H1 (cell line): ENCODE data around the gene GLTP. TPM values are rescaled to one million over a fixed set of nuclear protein-coding genes. Genes with fewer than 3 reads are reported as not detected.

Experiments used
- CTCF ChIA-PET: fragments of 300-600 bp; sonication (Branson Sonifier 250); formaldehyde crosslinking; loops from one replicate; lab custom pipeline; 2021; ENCODE audit not compliant: partially characterized antibody; lab: Charles Lee
- POLR2A ChIA-PET: fragments of 300-600 bp; sonication (Branson Sonifier 250); formaldehyde crosslinking; loops from one replicate; lab custom pipeline; 2021; ENCODE audit warnings: inconsistent platforms; ENCODE audit not compliant: partially characterized antibody; lab: Charles Lee
- DNase-seq, 2 experiments: peaks; one replicate each; pipeline versions ENCODE4 v3.0.0 to v3.0.0-alpha.2; 2010 to 2022; ENCODE audit warnings: low spot score in 2 of 2, low read depth in 1 of 2, mixed read lengths in 1 of 2
- FAIRE-seq: peaks from 2 replicates; lab custom pipeline; 2011; peaks lifted over from hg19 to GRCh38; lab: Jason Lieb, UNC
- H2AFZ ChIP-seq: 2 replicates; pipeline ENCODE4 v1.8.1; 2012; ENCODE audit warnings: low read length, inconsistent platforms
- H2AK5ac ChIP-seq: 2 replicates; pipeline ENCODE4 v1.6.1; 2013; ENCODE audit warnings: low read depth, low read length
- H2BK120ac ChIP-seq: replicated peaks from 2 replicates; pipeline ENCODE3; 2013; ENCODE audit warnings: low read depth, low read length, inconsistent platforms
- H2BK12ac ChIP-seq: 2 replicates; pipeline ENCODE4 v1.6.1; 2013; ENCODE audit warnings: low read depth, low read length
- H2BK15ac ChIP-seq: 2 replicates; pipeline ENCODE4 v1.6.1; 2013; ENCODE audit warnings: low read length
- H2BK20ac ChIP-seq: 2 replicates; pipeline ENCODE4 v1.6.1; 2013; ENCODE audit warnings: low read length
- H2BK5ac ChIP-seq: 2 replicates; pipeline ENCODE4 v1.6.1; 2013; ENCODE audit warnings: low read depth, low read length
- H3K14ac ChIP-seq: 2 replicates; pipeline ENCODE4 v1.6.1; 2013; ENCODE audit warnings: inconsistent platforms; ENCODE audit not compliant: insufficient read length
- H3K18ac ChIP-seq: 2 replicates; pipeline ENCODE4 v1.6.1; 2013; ENCODE audit warnings: low read length; ENCODE audit errors: extremely low read depth
- H3K23ac ChIP-seq: 2 replicates; pipeline ENCODE4 v1.6.1; 2013; ENCODE audit warnings: inconsistent platforms; ENCODE audit not compliant: insufficient read length
- H3K23me2 ChIP-seq: 2 replicates; pipeline ENCODE4 v1.6.1; 2013; ENCODE audit warnings: low read depth, low read length
- H3K27ac ChIP-seq: 2 replicates; pipeline ENCODE4 v1.6.1; 2011; ENCODE audit warnings: low read depth, low read length, inconsistent platforms
- H3K27me3 ChIP-seq, 4 experiments: replicated peaks in 1 of 4; 1 replicate in 1 of 4; 2 replicates in 3 of 4; pipeline versions ENCODE4 v1.6.1 to v1.8.1; 2011 to 2013; ENCODE audit warnings: low read length in 3 of 4, mild to moderate bottlenecking in 3 of 4, inconsistent platforms in 2 of 4, mixed read lengths in 2 of 4, moderate library complexity in 1 of 4; ENCODE audit not compliant: control insufficient read depth in 3 of 4, insufficient read depth in 3 of 4; ENCODE audit errors: extremely low read depth in 1 of 4
- H3K36me3 ChIP-seq, 4 experiments: 2 replicates each; pipeline versions ENCODE4 v1.6.1 to v1.8.1; 2011 to 2013; ENCODE audit warnings: mild to moderate bottlenecking in 4 of 4, low read length in 3 of 4, moderate library complexity in 2 of 4, control low read depth in 1 of 4, inconsistent platforms in 1 of 4; ENCODE audit not compliant: insufficient read depth in 4 of 4, control insufficient read depth in 2 of 4
- H3K4ac ChIP-seq: replicated peaks from 2 replicates; pipeline ENCODE3; 2013; ENCODE audit warnings: low read length, low read depth, mixed read lengths, inconsistent platforms; ENCODE audit not compliant: insufficient read length
- H3K4me1 ChIP-seq, 4 experiments: replicated peaks in 1 of 4; 1 replicate in 1 of 4; 2 replicates in 3 of 4; pipeline versions ENCODE4 v1.6.1 to v1.8.1; 2011 to 2013; ENCODE audit warnings: low read length in 3 of 4, inconsistent platforms in 2 of 4, mixed read lengths in 1 of 4; ENCODE audit not compliant: insufficient read depth in 4 of 4, control insufficient read depth in 3 of 4
- H3K4me2 ChIP-seq, 2 experiments: 2 replicates each; pipeline versions ENCODE4 v1.6.1 to v1.8.1; 2011 to 2013; ENCODE audit warnings: low read depth in 2 of 2, low read length in 2 of 2, control low read depth in 1 of 2, inconsistent platforms in 1 of 2, mild to moderate bottlenecking in 1 of 2; ENCODE audit not compliant: insufficient read depth in 1 of 2
- H3K4me3 ChIP-seq, 4 experiments: fragments of 200-600, 300-600 bp in 1 of 4; sonication (generic), shearing (Covaris generic), sonication (Bioruptor Twin) in 1 of 4; 2 replicates each; pipeline versions ENCODE4 v1.5.1 to v1.8.1; 2011 to 2016; ENCODE audit warnings: low read length in 4 of 4, low read depth in 3 of 4, control low read depth in 2 of 4, inconsistent platforms in 2 of 4, mild to moderate bottlenecking in 2 of 4, mixed read lengths in 1 of 4, moderate library complexity in 1 of 4; ENCODE audit not compliant: insufficient read depth in 2 of 4; ENCODE audit errors: extremely low read depth in 1 of 4
- H3K56ac ChIP-seq: replicated peaks from 2 replicates; pipeline ENCODE3; 2013; ENCODE audit warnings: low read depth, mild to moderate bottlenecking, mixed read lengths, low read length, inconsistent platforms; ENCODE audit not compliant: insufficient read length
- H3K79me1 ChIP-seq: 2 replicates; pipeline ENCODE4 v1.6.1; 2013; ENCODE audit warnings: low read depth, low read length, control low read depth
- H3K79me2 ChIP-seq, 2 experiments: 2 replicates each; pipeline versions ENCODE4 v1.6.1 to v1.8.1; 2012 to 2013; ENCODE audit warnings: low read length in 2 of 2, mild to moderate bottlenecking in 2 of 2, inconsistent platforms in 1 of 2; ENCODE audit not compliant: insufficient read depth in 2 of 2, control insufficient read depth in 1 of 2
- H3K9ac ChIP-seq, 4 experiments: replicated peaks in 1 of 4; 1 replicate in 1 of 4; 2 replicates in 3 of 4; pipeline versions ENCODE4 v1.6.1 to v1.8.1; 2011 to 2013; ENCODE audit warnings: low read depth in 3 of 4, low read length in 3 of 4, control low read depth in 2 of 4, mild to moderate bottlenecking in 2 of 4, moderate library complexity in 2 of 4, inconsistent platforms in 1 of 4; ENCODE audit errors: extremely low read depth in 1 of 4
- H3K9me3 ChIP-seq, 2 experiments: 2 replicates each; pipeline versions ENCODE4 v1.6.1 to v1.8.1; 2012 to 2013; ENCODE audit warnings: mild to moderate bottlenecking in 2 of 2, moderate library complexity in 2 of 2, control low read depth in 1 of 2, inconsistent platforms in 1 of 2, low read depth in 1 of 2, low read length in 1 of 2, mixed read lengths in 1 of 2; ENCODE audit not compliant: insufficient read depth in 2 of 2
- H4K20me1 ChIP-seq, 2 experiments: replicated peaks in 1 of 2; 2 replicates each; pipeline versions ENCODE3 to v1.8.1; 2011 to 2013; ENCODE audit warnings: inconsistent platforms in 2 of 2, low read length in 2 of 2, mild to moderate bottlenecking in 1 of 2; ENCODE audit not compliant: insufficient read depth in 2 of 2, control insufficient read depth in 1 of 2
- H4K5ac ChIP-seq: 2 replicates; pipeline ENCODE4 v1.6.1; 2013; ENCODE audit warnings: low read length, low read depth, mixed read lengths, inconsistent platforms; ENCODE audit not compliant: insufficient read length
- H4K8ac ChIP-seq: 2 replicates; pipeline ENCODE4 v1.8.0; 2013; ENCODE audit warnings: mild to moderate bottlenecking, moderate library complexity, low read length, inconsistent platforms; ENCODE audit not compliant: insufficient read depth; ENCODE audit errors: extremely low read depth
- H4K91ac ChIP-seq: replicated peaks from 2 replicates; pipeline ENCODE3; 2013; ENCODE audit warnings: low read length, mixed read lengths, inconsistent platforms; ENCODE audit not compliant: insufficient read length
- WGBS, 2 experiments: shearing (Covaris generic) in 1 of 2; methylation state at CpG; one replicate each; pipeline versions ENCODE4 v1.1.6 to v1.1.7; 2013 to 2015; ENCODE audit warnings: low lambda C conversion rate in 2 of 2, mixed read lengths in 2 of 2, inconsistent platforms in 1 of 2, low coverage in 1 of 2, missing lambda C conversion rate in 1 of 2; ENCODE audit not compliant: insufficient replicate concordance in 2 of 2, insufficient coverage in 1 of 2, insufficient read length in 1 of 2; ENCODE audit errors: extremely low coverage in 1 of 2, missing lambda C conversion rate in 1 of 2; 5-methylcytosine and 5-hydroxymethylcytosine counted together
- polyA plus RNA-seq, 7 experiments: library from polyadenylated mRNA; depleted of rRNA in 3 of 7; stranded (reverse) in 5 of 7; unstranded in 2 of 7; fragments of >200 nt in 5 of 7; fragments of 200-250 nt in 2 of 7; gene quantifications; 1 replicate in 5 of 7; 2 replicates in 1 of 7; 4 replicates in 1 of 7; pipeline versions ENCODE4 v1.2.1 to v1.2.3, GENCODE V29; 2011 to 2013; ENCODE audit warnings: missing spikeins in 2 of 7, mixed read lengths in 2 of 7
- total RNA-seq: library from RNA; stranded (reverse); fragmentation: NEBNext Ultra II Directional; extraction: Animal tissue kit (Norgen Biotek cat#: 25700); gene quantifications from 2 replicates; pipeline ENCODE4 v1.2.1, GENCODE V29; 2021

Gene GLTP
- total and polyA plus RNA-seq, 2 of the 8 experiments (the other 6 are each of a cell fraction or from before 2014, with no cell fraction given), result 9.8 to 26.1 TPM

DNA sequence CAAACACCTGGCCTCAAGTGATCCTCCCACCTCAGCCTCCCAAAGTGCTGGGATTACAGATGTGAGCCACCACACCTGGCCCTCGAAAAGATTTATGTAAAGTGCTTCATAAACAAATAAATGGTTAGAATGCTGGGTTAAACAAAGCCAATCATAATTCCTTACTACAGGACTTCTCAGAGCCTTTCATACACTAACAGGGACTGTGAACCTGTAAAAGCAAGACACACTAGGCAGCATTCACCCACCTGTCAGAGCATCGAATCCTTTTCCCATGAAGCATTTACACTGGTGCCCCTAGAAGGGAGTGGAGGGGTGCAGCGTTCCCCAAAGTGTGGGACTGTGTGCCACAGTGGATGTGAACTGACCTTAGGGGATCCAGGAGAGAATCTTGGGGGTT is 76.7 kb downstream of the GLTP start:
- no peaks in the 10 kb centered on the region for H3K36me3 ChIP-seq
- H3K4ac ChIP-seq, result no peak overlapping the region
- no peak overlapping the region for H3K14ac ChIP-seq
- no peak overlapping the region for H2BK12ac ChIP-seq
- DNase-seq (no peak), FAIRE-seq (no peak)
- no peak overlapping the region for H2BK15ac ChIP-seq
- 92% methylated on average over 3 of the region's 3 CpGs; no CpG with 5 or more reads in 1 of the 2 experiments for WGBS, 2 experiments
- H2BK20ac ChIP-seq, result no peak overlapping the region
- no peak overlapping the region for H4K8ac ChIP-seq
- H4K20me1 ChIP-seq, result peaks cover 0 to 6% of the 10 kb centered on the region in 2 experiments
- H2AK5ac ChIP-seq, result no peak overlapping the region
- H3K79me1 ChIP-seq, result no peaks in the 10 kb centered on the region; the same call in 1 of the 2 replicates
- peaks cover 4% of the 10 kb centered on the region; the same call in 1 of the 2 replicates for H3K23me2 ChIP-seq
- no peak overlapping the region for H3K23ac ChIP-seq
- no peak overlapping the region for H2AFZ ChIP-seq
- no peak overlapping the region for H2BK5ac ChIP-seq
- no peak overlapping the region for H3K56ac ChIP-seq
- H3K9me3 ChIP-seq, result no peaks in the 10 kb centered on the region
- no peaks in the 10 kb centered on the region for H3K79me2 ChIP-seq
- no peaks in the 10 kb centered on the region for H3K27me3 ChIP-seq
- CTCF ChIA-PET, result interaction anchor here (0.6 to 6.1 kb wide), 9 partner anchors 8 to 125 kb away, joined by 3 to 183 read pairs (median 14); partner anchors contain the start of gene GLTP
- no peak overlapping the region for H3K4me2 ChIP-seq
- no peaks in the 10 kb centered on the region for H3K4me1 ChIP-seq
- POLR2A ChIA-PET, result no interaction called here
- H4K5ac ChIP-seq, result no peak overlapping the region
- H3K18ac ChIP-seq, result no peak overlapping the region
- no peak overlapping the region for H4K91ac ChIP-seq
- no peak overlapping the region for H3K27ac ChIP-seq
- no peak overlapping the region for H3K9ac ChIP-seq
- no peak overlapping the region for H3K4me3 ChIP-seq
- no peak overlapping the region for H2BK120ac ChIP-seq
